GM18502 (cell line): ENCODE measurements around the gene MRPL48.
"Not testable (repeated sequence)": the region's sequence is repeated elsewhere in the genome, so short reads cannot be mapped to it uniquely, and the experiment has no call there.

Source experiments
- ATAC-seq: cut with Tn5 transposase; IDR thresholded peaks from one replicate; pipeline ENCODE4 v1.9.1; 2021; ENCODE audit warnings: mild to moderate bottlenecking; ENCODE audit not compliant: unreplicated experiment, poor library complexity

The MRPL48 gene

GRCh38 chr11:73787643-73788558, at the start of gene MRPL48:
Gene MRPL48 (plus strand): TSS chr11:73787874. CDS start chr11:73787972, 98 bp downstream.
- peak; percentile 94 for ATAC-seq

GRCh38 chr11:73743045-73743444, 44.6 kb upstream of the MRPL48 start:
- no peak for ATAC-seq

GRCh38 chr11:73746701-73747100, 41.0 kb upstream of the MRPL48 start:
- no peak for ATAC-seq

GRCh38 chr11:73747762-73748161, 39.9 kb upstream of the MRPL48 start:
- ATAC-seq: no peak

- ATAC-seq: no peak
Measured at GRCh38 chr11:73748300-73748699, 39.4 kb upstream of the MRPL48 start.

GRCh38 chr11:73749118-73749517, 38.6 kb upstream of the MRPL48 start:
- ATAC-seq: no peak

GRCh38 chr11:73750228-73750627, 37.4 kb upstream of the MRPL48 start:
- ATAC-seq: no peak

GRCh38 chr11:73750862-73751261, 36.8 kb upstream of the MRPL48 start:
- ATAC-seq: not testable (repeated sequence)

GRCh38 chr11:73752216-73752867, 35.3 kb upstream of the MRPL48 start:
- ATAC-seq: no peak

- ATAC-seq: no peak
Measured at GRCh38 chr11:73752903-73753302, 34.8 kb upstream of the MRPL48 start.

GRCh38 chr11:73753938-73754337, 33.7 kb upstream of the MRPL48 start:
- no peak for ATAC-seq

- ATAC-seq: no peak
Measured at GRCh38 chr11:73755670-73756069, 32.0 kb upstream of the MRPL48 start.

GRCh38 chr11:73757598-73757997, 30.1 kb upstream of the MRPL48 start:
- no peak for ATAC-seq

- no peak for ATAC-seq
Measured at GRCh38 chr11:73758451-73758850, 29.2 kb upstream of the MRPL48 start.

GRCh38 chr11:73759610-73760134, 28.0 kb upstream of the MRPL48 start:
- ATAC-seq: no peak

- no peak for ATAC-seq
Measured at GRCh38 chr11:73760135-73760678, 27.5 kb upstream of the MRPL48 start.

GRCh38 chr11:73760679-73761402, 26.8 kb upstream of the MRPL48 start, which contains the start of gene RAB6A:
Gene RAB6A (minus strand): TSS chr11:73761074. CDS start chr11:73760635, 439 bp downstream.
- ATAC-seq: peak; percentile 94

GRCh38 chr11:73761403-73761945, 26.2 kb upstream of the MRPL48 start:
- ATAC-seq: peak; percentile 6

GRCh38 chr11:73762732-73763131, 24.9 kb upstream of the MRPL48 start:
- ATAC-seq: no peak

GRCh38 chr11:73766763-73767162, 20.9 kb upstream of the MRPL48 start:
- ATAC-seq: no peak
